OCI-LY1 (cell line): ENCODE measurements around the gene C12orf60.

Source experiments
- CTCF ChIP-seq: fragments of 200-600 bp; sonication (generic), shearing (Covaris generic); IDR thresholded peaks from 2 replicates; pipeline ENCODE4 v1.5.1; 2017; ENCODE audit warnings: mild to moderate bottlenecking, antibody characterized with exemption, low read length, moderate library complexity, mixed read lengths
- EZH2 ChIP-seq: fragments of 200-600 bp; sonication (generic), shearing (Covaris generic); IDR thresholded peaks from 2 replicates; pipeline ENCODE4 v1.8.0; 2017; ENCODE audit warnings: borderline replicate concordance, mixed run types, mild to moderate bottlenecking, antibody characterized with exemption, low read length, moderate library complexity, mixed read lengths

GRCh38 chr12:14843425-14843887 lies 40.0 kb downstream of the C12orf60 start, which contains the start of gene ART4:
- no peak for TF ChIP-seq CTCF
- TF ChIP-seq EZH2 = no peak
